ENCODE results near the gene NSD1.

DNA sequence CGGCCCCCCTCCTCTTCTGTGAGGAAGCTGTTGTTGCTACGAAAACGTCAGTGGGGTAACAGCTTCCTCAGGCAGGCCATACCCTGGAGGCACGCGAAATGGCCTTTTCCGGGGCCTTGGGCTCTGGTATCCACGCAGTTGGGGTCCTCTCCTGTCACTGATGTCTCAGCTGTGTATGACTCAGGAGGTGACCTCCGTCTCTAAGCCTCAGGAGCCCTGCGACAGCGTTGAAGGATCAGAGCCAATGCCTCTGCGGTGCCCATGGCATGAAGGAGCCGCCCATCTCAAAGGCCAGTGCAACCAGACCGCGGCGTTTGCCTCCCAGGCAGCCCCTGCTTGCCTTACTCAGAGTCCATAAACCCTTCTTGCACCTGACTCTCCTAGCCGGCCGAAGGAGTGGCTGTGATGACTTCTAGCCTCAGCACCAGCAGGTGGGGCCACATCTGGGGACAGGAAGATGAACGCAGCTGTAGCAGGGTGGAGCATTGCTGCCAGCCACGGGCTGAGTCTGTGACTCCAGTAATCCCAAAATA, 179.1 kb downstream of the NSD1 start:
- TF ChIP-seq ELF1 (tag; IDR thresholded peaks at IDR 0.05) (no peak), EP300 (IDR thresholded peaks at IDR 0.05; ENCODE audit: low read length) (no peak), ATF7 (IDR thresholded peaks at IDR 0.05) (no peak; the same call in 1 of the 2 replicates), HMG20B (CRISPR knock-in tag; IDR thresholded peaks at IDR 0.05) (no peak), ZBTB8A (IDR thresholded peaks at IDR 0.05; ENCODE audit: partially characterized antibody) (no peak), ZNF12 (CRISPR knock-in tag; IDR thresholded peaks at IDR 0.05) (no peak)
- TF ChIP-seq, protein P1, sequence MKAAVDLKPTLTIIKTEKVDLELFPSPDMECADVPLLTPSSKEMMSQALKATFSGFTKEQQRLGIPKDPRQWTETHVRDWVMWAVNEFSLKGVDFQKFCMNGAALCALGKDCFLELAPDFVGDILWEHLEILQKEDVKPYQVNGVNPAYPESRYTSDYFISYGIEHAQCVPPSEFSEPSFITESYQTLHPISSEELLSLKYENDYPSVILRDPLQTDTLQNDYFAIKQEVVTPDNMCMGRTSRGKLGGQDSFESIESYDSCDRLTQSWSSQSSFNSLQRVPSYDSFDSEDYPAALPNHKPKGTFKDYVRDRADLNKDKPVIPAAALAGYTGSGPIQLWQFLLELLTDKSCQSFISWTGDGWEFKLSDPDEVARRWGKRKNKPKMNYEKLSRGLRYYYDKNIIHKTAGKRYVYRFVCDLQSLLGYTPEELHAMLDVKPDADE (conservative IDR thresholded peaks at IDR 0.05; ENCODE audit: control insufficient read depth, low read depth, low read length) = no peak
- TF ChIP-seq, protein P2, sequence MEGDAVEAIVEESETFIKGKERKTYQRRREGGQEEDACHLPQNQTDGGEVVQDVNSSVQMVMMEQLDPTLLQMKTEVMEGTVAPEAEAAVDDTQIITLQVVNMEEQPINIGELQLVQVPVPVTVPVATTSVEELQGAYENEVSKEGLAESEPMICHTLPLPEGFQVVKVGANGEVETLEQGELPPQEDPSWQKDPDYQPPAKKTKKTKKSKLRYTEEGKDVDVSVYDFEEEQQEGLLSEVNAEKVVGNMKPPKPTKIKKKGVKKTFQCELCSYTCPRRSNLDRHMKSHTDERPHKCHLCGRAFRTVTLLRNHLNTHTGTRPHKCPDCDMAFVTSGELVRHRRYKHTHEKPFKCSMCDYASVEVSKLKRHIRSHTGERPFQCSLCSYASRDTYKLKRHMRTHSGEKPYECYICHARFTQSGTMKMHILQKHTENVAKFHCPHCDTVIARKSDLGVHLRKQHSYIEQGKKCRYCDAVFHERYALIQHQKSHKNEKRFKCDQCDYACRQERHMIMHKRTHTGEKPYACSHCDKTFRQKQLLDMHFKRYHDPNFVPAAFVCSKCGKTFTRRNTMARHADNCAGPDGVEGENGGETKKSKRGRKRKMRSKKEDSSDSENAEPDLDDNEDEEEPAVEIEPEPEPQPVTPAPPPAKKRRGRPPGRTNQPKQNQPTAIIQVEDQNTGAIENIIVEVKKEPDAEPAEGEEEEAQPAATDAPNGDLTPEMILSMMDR (IDR thresholded peaks at IDR 0.05 in 2 of 3, conservative IDR thresholded peaks at IDR 0.05 in 1 of 3; ENCODE audit: insufficient read depth in 2 of 3, low read depth in 1 of 3, low read length in 3 of 3) = peak; percentile 31 to 45 (median 34); a peak in 4 of 6 replicates
- TF ChIP-seq, protein P3, sequence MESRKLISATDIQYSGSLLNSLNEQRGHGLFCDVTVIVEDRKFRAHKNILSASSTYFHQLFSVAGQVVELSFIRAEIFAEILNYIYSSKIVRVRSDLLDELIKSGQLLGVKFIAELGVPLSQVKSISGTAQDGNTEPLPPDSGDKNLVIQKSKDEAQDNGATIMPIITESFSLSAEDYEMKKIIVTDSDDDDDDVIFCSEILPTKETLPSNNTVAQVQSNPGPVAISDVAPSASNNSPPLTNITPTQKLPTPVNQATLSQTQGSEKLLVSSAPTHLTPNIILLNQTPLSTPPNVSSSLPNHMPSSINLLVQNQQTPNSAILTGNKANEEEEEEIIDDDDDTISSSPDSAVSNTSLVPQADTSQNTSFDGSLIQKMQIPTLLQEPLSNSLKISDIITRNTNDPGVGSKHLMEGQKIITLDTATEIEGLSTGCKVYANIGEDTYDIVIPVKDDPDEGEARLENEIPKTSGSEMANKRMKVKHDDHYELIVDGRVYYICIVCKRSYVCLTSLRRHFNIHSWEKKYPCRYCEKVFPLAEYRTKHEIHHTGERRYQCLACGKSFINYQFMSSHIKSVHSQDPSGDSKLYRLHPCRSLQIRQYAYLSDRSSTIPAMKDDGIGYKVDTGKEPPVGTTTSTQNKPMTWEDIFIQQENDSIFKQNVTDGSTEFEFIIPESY (CRISPR knock-in tag; IDR thresholded peaks at IDR 0.05) = 0 out of 2 replicates have a peak, but pooled peaks have one; percentile 7

Measured in K562 (cell line).